GM12878 (cell line): ENCODE data around the gene PELO. TPM values are rescaled to one million over a fixed set of nuclear protein-coding genes. Genes with fewer than 3 reads are reported as not detected.

Experiments
- ATAC-seq: fragments of 200-7000 bp; cut with Tn5 transposase; 3 replicates; pipeline ENCODE4 v1.9.1; 2020; ENCODE audit warnings: mild to moderate bottlenecking, moderate library complexity
- BruUV-seq: library from RNA; stranded (reverse); fragments of 400-500 nt; replicated peaks from 2 replicates; lab custom pipeline; 2021; lab: Mats Ljungman, UMichigan
- CTCF ChIA-PET: fragments of 300-600 bp; sonication (Branson Sonifier 250); formaldehyde crosslinking; extraction: SDS; loops from one replicate; lab custom pipeline; 2021; ENCODE audit warnings: inconsistent platforms; lab: Yijun Ruan, JAX
- POLR2A ChIA-PET: fragments of 350-600 bp; formaldehyde crosslinking; extraction: SDS; loops from one replicate; lab custom pipeline; 2021; ENCODE audit warnings: inconsistent platforms; lab: Charles Lee
- RAD21 ChIA-PET: fragments of 300-600 bp; sonication (Branson Sonifier 250); formaldehyde crosslinking; loops from one replicate; lab custom pipeline; 2023; ENCODE audit warnings: antibody characterized with exemption; ENCODE audit not compliant: unreplicated experiment; lab: Charles Lee
- SMC1A ChIA-PET: fragments of 300-600 bp; sonication (Branson Sonifier 250); formaldehyde crosslinking; loops from one replicate; lab custom pipeline; 2023; ENCODE audit not compliant: unreplicated experiment, uncharacterized antibody; lab: Charles Lee
- DNase-seq: peaks from one replicate; pipeline ENCODE4 v3.0.0-alpha.2; 2011; ENCODE audit warnings: low read depth, low spot score
- FAIRE-seq: peaks from 3 replicates; lab custom pipeline; 2011; peaks lifted over from hg19 to GRCh38; lab: Jason Lieb, UNC
- H2AFZ ChIP-seq: 2 replicates; pipeline ENCODE4 v1.6.0; 2011; ENCODE audit warnings: low read depth, low read length, control low read depth; ENCODE audit not compliant: control insufficient read depth
- H3K27ac ChIP-seq: 2 replicates; pipeline ENCODE4 v1.5.1; 2011; ENCODE audit warnings: control low read depth; ENCODE audit not compliant: control insufficient read depth, insufficient read depth
- H3K27me3 ChIP-seq, 2 experiments: replicated peaks in 1 of 2; 2 replicates each; pipeline versions ENCODE4 v1.6.0 to v1.6.1; 2011; ENCODE audit warnings: low read length in 1 of 2; ENCODE audit not compliant: control insufficient read depth in 2 of 2, insufficient read depth in 2 of 2
- H3K36me3 ChIP-seq, 2 experiments: 2 replicates each; pipeline ENCODE4 v1.5.1; 2011; ENCODE audit warnings: low read length in 1 of 2; ENCODE audit not compliant: control insufficient read depth in 2 of 2, insufficient read depth in 2 of 2
- H3K4me1 ChIP-seq: 2 replicates; pipeline ENCODE4 v1.6.1; 2011; ENCODE audit warnings: mild to moderate bottlenecking, low read length, moderate library complexity, mixed read lengths; ENCODE audit not compliant: control insufficient read depth, insufficient read depth
- H3K4me2 ChIP-seq: 2 replicates; pipeline ENCODE4 v1.6.0; 2011; ENCODE audit warnings: control low read depth; ENCODE audit not compliant: control insufficient read depth, insufficient read depth
- H3K4me3 ChIP-seq: fragments of 200-600 bp; sonication (generic); 2 replicates; pipeline ENCODE4 v1.5.1; 2016
- H3K79me2 ChIP-seq: 2 replicates; pipeline ENCODE4 v1.6.0; 2011; ENCODE audit warnings: low read length; ENCODE audit not compliant: control insufficient read depth, insufficient read depth
- H3K9ac ChIP-seq: 2 replicates; pipeline ENCODE4 v1.8.0; 2011; ENCODE audit warnings: low read length, control low read depth, mixed read lengths; ENCODE audit not compliant: control insufficient read depth, insufficient read depth
- H3K9me3 ChIP-seq: replicated peaks from 3 replicates; pipeline ENCODE4 v1.5.1; 2011; ENCODE audit warnings: mild to moderate bottlenecking, low read length; ENCODE audit not compliant: control insufficient read depth, insufficient read depth
- H4K20me1 ChIP-seq: 2 replicates; pipeline ENCODE4 v1.6.0; 2011; ENCODE audit not compliant: control insufficient read depth, insufficient read depth
- ATF2 ChIP-seq: IDR thresholded peaks from 2 replicates; pipeline ENCODE4 v1.6.1; 2012; ENCODE audit warnings: low read length, inconsistent platforms
- CTCF ChIP-seq, 3 experiments: IDR thresholded peaks in 2 of 3; conservative IDR thresholded peaks in 1 of 3; 2 replicates each; pipeline ENCODE4 v1.5.1; 2011; ENCODE audit warnings: low read depth in 3 of 3, low read length in 3 of 3, mild to moderate bottlenecking in 3 of 3, control low read depth in 2 of 3, moderate library complexity in 2 of 3, inconsistent platforms in 1 of 3, mixed read lengths in 1 of 3; ENCODE audit not compliant: control insufficient read depth in 2 of 3, insufficient read depth in 1 of 3; ENCODE audit errors: extremely low read depth in 1 of 3
- ESRRA ChIP-seq: IDR thresholded peaks from 2 replicates; pipeline ENCODE4 v1.6.1; 2012; ENCODE audit warnings: mild to moderate bottlenecking, low read length, improper control_type of control experiment
- ETV6 ChIP-seq, 2 experiments: fragments of 450-650 bp in 1 of 2; IDR thresholded peaks in 1 of 2; conservative IDR thresholded peaks in 1 of 2; 2 replicates each; pipeline ENCODE4 v1.6.1; 2014; ENCODE audit warnings: antibody characterized with exemption in 1 of 2, borderline replicate concordance in 1 of 2, low read depth in 1 of 2, mild to moderate bottlenecking in 1 of 2, moderate library complexity in 1 of 2
- HDAC2 ChIP-seq: fragments of 200-600 bp; sonication (generic); IDR thresholded peaks from 2 replicates; pipeline ENCODE4 v1.6.1; 2017
- MYB ChIP-seq: fragments of 150-350 bp; IDR thresholded peaks from 2 replicates; pipeline ENCODE4 v1.6.1; 2014; ENCODE audit warnings: mild to moderate bottlenecking, low read depth, low read length, borderline replicate concordance
- NKRF ChIP-seq: fragments of 450-650 bp; conservative IDR thresholded peaks from 2 replicates; pipeline ENCODE4 v1.6.1; 2017; ENCODE audit warnings: mild to moderate bottlenecking, moderate library complexity
- SMAD5 ChIP-seq: IDR thresholded peaks from 2 replicates; pipeline ENCODE4 v1.6.1; 2016; ENCODE audit warnings: antibody characterized with exemption, low read depth
- SPI1 ChIP-seq: IDR thresholded peaks from 2 replicates; pipeline ENCODE4 v1.6.1; 2011; ENCODE audit warnings: low read depth, mild to moderate bottlenecking, low read length, moderate library complexity, borderline replicate concordance; ENCODE audit not compliant: insufficient read depth
- ZNF217 ChIP-seq: fragments of 450-650 bp; IDR thresholded peaks from 2 replicates; pipeline ENCODE4 v1.6.1; 2017; ENCODE audit warnings: antibody characterized with exemption, mild to moderate bottlenecking
- WGBS: methylation state at CpG from one replicate; pipeline ENCODE4 v1.1.6; 2016; ENCODE audit warnings: low lambda C conversion rate; ENCODE audit not compliant: insufficient replicate concordance, insufficient coverage; ENCODE audit errors: missing lambda C conversion rate; 5-methylcytosine and 5-hydroxymethylcytosine counted together
- in situ Hi-C: fragments of 300-500 bp; cut with MboI; formaldehyde crosslinking; loops from 9 replicates; pipeline ENCODE4 v1.14.3; 2018; ENCODE audit warnings: mixed read lengths
- intact Hi-C: fragments of 100-400 bp; cut with micrococcal nuclease; formaldehyde crosslinking; loops from one replicate; pipeline ENCODE4 v1.14.2; 2022; ENCODE audit not compliant: unreplicated experiment
- polyA plus RNA-seq, 11 experiments: library from polyadenylated mRNA; depleted of rRNA in 4 of 11; unstranded in 6 of 11; stranded (reverse) in 5 of 11; fragments of >200 nt; fragmentation: Nextera tagmentation in 4 of 11; fragmentation: Illumina TruSeq in 1 of 11; extraction: Ambion mirVana in 4 of 11; extraction: Trizol in 1 of 11; gene quantifications; 1 replicate in 1 of 11; 2 replicates in 10 of 11; pipeline versions ENCODE4 v1.2.1 to v1.2.3, GENCODE V29; 2011 to 2016; ENCODE audit warnings: inconsistent platforms in 2 of 11, missing spikeins in 2 of 11, low read depth in 1 of 11
- total RNA-seq, 4 experiments: library from RNA; depleted of rRNA in 3 of 4; stranded (reverse); fragments of >200 nt in 3 of 4; fragmentation: Illumina TruSeq in 1 of 4; extraction: Trizol in 1 of 4; gene quantifications; 2 replicates each; pipeline versions ENCODE4 v1.2.1 to v1.2.3, GENCODE V29; 2013 to 2021
- TF ChIP-seq, protein P1 (sequence below): IDR thresholded peaks from 2 replicates; pipeline ENCODE4 v1.6.1; 2012; ENCODE audit warnings: low read depth, low read length, improper control_type of control experiment
- TF ChIP-seq, protein P2 (sequence below): IDR thresholded peaks from 2 replicates; pipeline ENCODE4 v1.6.1; 2011; ENCODE audit warnings: low read depth, mild to moderate bottlenecking, low read length, moderate library complexity, borderline replicate concordance; ENCODE audit errors: extremely low read depth

Gene PELO
- total and polyA plus RNA-seq, 10 of the 15 experiments (the other 5 are each of a cell fraction or from before 2014, with no cell fraction given), result 5.6 to 11.9 (median 8.7) TPM

DNA sequence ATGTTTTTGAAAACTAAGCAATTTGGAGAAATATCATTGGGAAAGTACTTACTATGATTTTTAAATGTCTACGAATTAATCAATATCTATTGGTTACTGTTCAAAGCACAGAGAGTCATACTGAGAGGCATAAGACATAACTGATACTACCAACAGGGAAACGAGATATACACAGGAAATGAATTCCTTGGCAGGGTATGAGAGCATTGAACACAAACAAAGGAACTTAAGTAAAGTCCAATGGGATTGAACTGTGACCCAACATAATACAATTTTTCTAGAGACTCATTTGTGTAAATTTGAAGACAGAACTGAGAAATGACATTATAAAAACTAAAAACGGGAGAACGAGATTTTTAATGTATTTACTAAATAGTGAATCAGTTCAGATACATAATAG lies 1.3 kb upstream of the PELO start:
- WGBS, result 0% methylated on average over 4 of the region's 4 CpGs
- no peak overlapping the region for H3K4me2 ChIP-seq
- TF ChIP-seq ESRRA (no peak), SPI1 (no peak), ATF2 (no peak), SMAD5 (no peak), ETV6 (conservative IDR thresholded peaks at IDR 0.05 in 1 of 2, IDR thresholded peaks at IDR 0.05 in 1 of 2; ENCODE audit: borderline replicate concordance in 1 of 2, low read depth in 1 of 2) (no peak), CTCF (IDR thresholded peaks at IDR 0.05 in 2 of 3, conservative IDR thresholded peaks at IDR 0.05 in 1 of 3; ENCODE audit: control insufficient read depth in 2 of 3, extremely low read depth in 1 of 3, insufficient read depth in 1 of 3, low read depth in 3 of 3, low read length in 3 of 3) (no peak), ZNF217 (no peak), NKRF (no peak), MYB (no peak), HDAC2 (no peak)
- TF ChIP-seq, protein P1, sequence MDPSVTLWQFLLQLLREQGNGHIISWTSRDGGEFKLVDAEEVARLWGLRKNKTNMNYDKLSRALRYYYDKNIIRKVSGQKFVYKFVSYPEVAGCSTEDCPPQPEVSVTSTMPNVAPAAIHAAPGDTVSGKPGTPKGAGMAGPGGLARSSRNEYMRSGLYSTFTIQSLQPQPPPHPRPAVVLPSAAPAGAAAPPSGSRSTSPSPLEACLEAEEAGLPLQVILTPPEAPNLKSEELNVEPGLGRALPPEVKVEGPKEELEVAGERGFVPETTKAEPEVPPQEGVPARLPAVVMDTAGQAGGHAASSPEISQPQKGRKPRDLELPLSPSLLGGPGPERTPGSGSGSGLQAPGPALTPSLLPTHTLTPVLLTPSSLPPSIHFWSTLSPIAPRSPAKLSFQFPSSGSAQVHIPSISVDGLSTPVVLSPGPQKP, result no peak
- TF ChIP-seq, protein P2, sequence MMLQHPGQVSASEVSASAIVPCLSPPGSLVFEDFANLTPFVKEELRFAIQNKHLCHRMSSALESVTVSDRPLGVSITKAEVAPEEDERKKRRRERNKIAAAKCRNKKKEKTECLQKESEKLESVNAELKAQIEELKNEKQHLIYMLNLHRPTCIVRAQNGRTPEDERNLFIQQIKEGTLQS, result no peak

More for the DNA sequence above, 1.3 kb upstream of the PELO start:
- CTCF ChIA-PET, result interaction anchor here (1.3 to 1.6 kb wide), 2 partner anchors 127 to 129 kb away, joined by 6 to 8 read pairs; no protein-coding TSS in a partner anchor
- ATAC-seq, result no peak
- POLR2A ChIA-PET, result no interaction called here
- Histone ChIP-seq H2AFZ (no peak overlapping the region), H3K79me2 (no peaks in the 10 kb centered on the region), H3K27ac (no peak overlapping the region), H3K36me3 (no peaks in the 10 kb centered on the region), H4K20me1 (no peaks in the 10 kb centered on the region), H3K4me1 (no peaks in the 10 kb centered on the region; the same call in 1 of the 2 replicates), H3K9ac (no peak overlapping the region), H3K27me3 (peaks cover 7 to 11% of the 10 kb centered on the region in 2 experiments; a peak in 3 of 4 replicates), H3K9me3 (no peaks in the 10 kb centered on the region), H3K4me3 (no peak overlapping the region)
- BruUV-seq, result no TSS peak
- no peak for FAIRE-seq
- intact Hi-C loops, result loop anchor here (5.0 kb wide), 1 partner anchor 311 kb away; no protein-coding TSS in a partner anchor
- SMC1A ChIA-PET, result interaction anchor here (1.6 kb wide), 1 partner anchor 128 kb away, joined by 9 read pairs; no protein-coding TSS in a partner anchor
- in situ Hi-C loops, result no loop called here
- no peak for DNase-seq
- RAD21 ChIA-PET, result no interaction called here
